ENCODE data around the gene PRRX2. TPM values are rescaled to one million over a fixed set of nuclear protein-coding genes. Genes with fewer than 3 reads are reported as not detected.
A peak's percentile ranks its signal among the peaks of the same experiment; 100 is the strongest.

Gene PRRX2
- total and polyA plus RNA-seq, 2 of the 13 experiments (the other 11 are each of a cell fraction or from before 2014, with no cell fraction given) = 0.05 TPM; not detected in 1

GRCh38 chr9:129624947-129625346 is 40.5 kb upstream of the PRRX2 start (continued):
- TF ChIP-seq ZNF576 (CRISPR knock-in tag; IDR thresholded peaks at IDR 0.05) (no peak), HHEX (CRISPR knock-in tag; IDR thresholded peaks at IDR 0.05) (no peak), TOE1 (CRISPR knock-in tag; IDR thresholded peaks at IDR 0.05) (no peak), THAP9 (CRISPR knock-in tag; IDR thresholded peaks at IDR 0.05; ENCODE audit: borderline replicate concordance) (no peak), ZMAT3 (CRISPR knock-in tag; conservative IDR thresholded peaks at IDR 0.05) (0 out of 2 replicates have a peak, but pooled peaks have one; percentile 25), MTA1 (CRISPR knock-in tag; IDR thresholded peaks at IDR 0.05; ENCODE audit: borderline replicate concordance) (no peak), PCBP1 (IDR thresholded peaks at IDR 0.05; ENCODE audit: borderline replicate concordance, low read depth, low read length) (no peak), ARNT2 (CRISPR knock-in tag; IDR thresholded peaks at IDR 0.05; ENCODE audit: low read depth) (no peak), CEBPG (CRISPR knock-in tag; IDR thresholded peaks at IDR 0.05) (peak; percentile 88), PCBP2 (optimal IDR thresholded peaks at IDR 0.05; ENCODE audit: low read depth, low read length, poor library complexity, severe bottlenecking) (no peak), ZNF354B (CRISPR knock-in tag; IDR thresholded peaks at IDR 0.05) (no peak), NCOR1 (IDR thresholded peaks at IDR 0.05; ENCODE audit: borderline replicate concordance, low read length) (no peak), GABPB1 (CRISPR knock-in tag; IDR thresholded peaks at IDR 0.05) (peak; percentile 38; the same call in 1 of the 2 replicates)

Data from HepG2 (cell line).